HG03159 (cell line): ENCODE measurements around the gene C1QL4.
"Not testable (repeated sequence)": the region's sequence is repeated elsewhere in the genome, so short reads cannot be mapped to it uniquely, and the experiment has no call there.

Source experiments
- ATAC-seq: cut with Tn5 transposase; IDR thresholded peaks from one replicate; pipeline ENCODE4 v1.9.1; 2021; ENCODE audit warnings: mild to moderate bottlenecking, moderate library complexity; ENCODE audit not compliant: unreplicated experiment

The C1QL4 gene

GRCh38 chr12:49334681-49335080 is 2.3 kb downstream of the C1QL4 start:
- no peak for ATAC-seq

- no peak for ATAC-seq
Measured at GRCh38 chr12:49334226-49334625, 2.8 kb downstream of the C1QL4 start.

- ATAC-seq, result not testable (repeated sequence)
Measured at GRCh38 chr12:49333778-49334177, 3.2 kb downstream of the C1QL4 start.

- no peak for ATAC-seq
Measured at GRCh38 chr12:49332891-49333371, 4.1 kb downstream of the C1QL4 start.

- no peak for ATAC-seq
Measured at GRCh38 chr12:49332441-49332861, 4.5 kb downstream of the C1QL4 start.

- no peak for ATAC-seq
Measured at GRCh38 chr12:49331380-49332222, 5.4 kb downstream of the C1QL4 start.

- no peak for ATAC-seq
Measured at GRCh38 chr12:49330631-49331379, 6.2 kb downstream of the C1QL4 start.

- ATAC-seq, result no peak
Measured at GRCh38 chr12:49330032-49330619, 6.9 kb downstream of the C1QL4 start.

- no peak for ATAC-seq
Measured at GRCh38 chr12:49328816-49329215, 8.2 kb downstream of the C1QL4 start.

- ATAC-seq, result no peak
Measured at GRCh38 chr12:49327887-49328286, 9.1 kb downstream of the C1QL4 start.

- ATAC-seq, result no peak
Measured at GRCh38 chr12:49327368-49327767, 9.6 kb downstream of the C1QL4 start.

GRCh38 chr12:49325606-49326005 is 11.4 kb downstream of the C1QL4 start:
- ATAC-seq, result no peak

GRCh38 chr12:49323524-49324097 is 13.4 kb downstream of the C1QL4 start:
- ATAC-seq, result no peak

GRCh38 chr12:49322708-49323523 is 14.1 kb downstream of the C1QL4 start, which contains the start of gene TROAP:
Gene TROAP (plus strand): TSS chr12:49323255. CDS start chr12:49323609, 354 bp downstream.
- peak; percentile 94 for ATAC-seq

- no peak for ATAC-seq
Measured at GRCh38 chr12:49322367-49322707, 14.7 kb downstream of the C1QL4 start.

GRCh38 chr12:49320411-49321103 is 16.4 kb downstream of the C1QL4 start:
- ATAC-seq, result not testable (repeated sequence)

- ATAC-seq, result not testable (repeated sequence)
Measured at GRCh38 chr12:49317118-49317517, 19.9 kb downstream of the C1QL4 start.

- no peak for ATAC-seq
Measured at GRCh38 chr12:49314811-49315210, 22.2 kb downstream of the C1QL4 start.

GRCh38 chr12:49310451-49311000 is 26.5 kb downstream of the C1QL4 start:
- ATAC-seq, result not testable (repeated sequence)
